GM18508 (cell line): ENCODE data around the gene ECHS1.
"Not testable (repeated sequence)": the region's sequence is repeated elsewhere in the genome, so short reads cannot be mapped to it uniquely, and the experiment has no call there.

ENCODE experiments used
- ATAC-seq: cut with Tn5 transposase; IDR thresholded peaks from one replicate; pipeline ENCODE4 v1.9.1; 2021; ENCODE audit warnings: moderate number of reproducible peaks; ENCODE audit not compliant: insufficient read depth, unreplicated experiment

ECHS1 gene

GRCh38 chr10:133373174-133374090 lies at the start of gene ECHS1:
ECHS1 (minus strand) TSS chr10:133373354; CDS start chr10:133373333, 21 bp downstream.
- no peak for ATAC-seq

GRCh38 chr10:133422223-133422806 lies 49.2 kb upstream of the ECHS1 start:
- no peak for ATAC-seq

GRCh38 chr10:133421336-133422222 lies 48.4 kb upstream of the ECHS1 start:
- ATAC-seq: no peak

GRCh38 chr10:133420579-133420978 lies 47.4 kb upstream of the ECHS1 start:
- ATAC-seq: no peak

- ATAC-seq: no peak
Measured at GRCh38 chr10:133420028-133420427, 46.9 kb upstream of the ECHS1 start.

GRCh38 chr10:133419211-133419950 lies 46.2 kb upstream of the ECHS1 start:
- no peak for ATAC-seq

GRCh38 chr10:133418289-133418993 lies 45.3 kb upstream of the ECHS1 start:
- ATAC-seq: no peak

- no peak for ATAC-seq
Measured at GRCh38 chr10:133415752-133416151, 42.6 kb upstream of the ECHS1 start.

GRCh38 chr10:133414401-133414800 lies 41.2 kb upstream of the ECHS1 start:
- ATAC-seq: not testable (repeated sequence)

- ATAC-seq: no peak
Measured at GRCh38 chr10:133412381-133412711, 39.2 kb upstream of the ECHS1 start.

GRCh38 chr10:133411523-133412380 lies 38.6 kb upstream of the ECHS1 start:
- no peak for ATAC-seq

GRCh38 chr10:133405844-133406527 lies 32.8 kb upstream of the ECHS1 start:
- no peak for ATAC-seq

- no peak for ATAC-seq
Measured at GRCh38 chr10:133405272-133405671, 32.1 kb upstream of the ECHS1 start.

- ATAC-seq: no peak
Measured at GRCh38 chr10:133403784-133404183, 30.6 kb upstream of the ECHS1 start.

GRCh38 chr10:133403359-133403758 lies 30.2 kb upstream of the ECHS1 start:
- ATAC-seq: no peak

- ATAC-seq: no peak
Measured at GRCh38 chr10:133401981-133402725, 29.0 kb upstream of the ECHS1 start.

GRCh38 chr10:133401500-133401899 lies 28.3 kb upstream of the ECHS1 start:
- peak; percentile 14 for ATAC-seq
